Measurements from ENCODE around the gene BRD1. TPM values are rescaled to one million over a fixed set of nuclear protein-coding genes. Genes with fewer than 3 reads are reported as not detected.

Gene BRD1
- polyA plus RNA-seq, 1 donor from 2014 or later, result 79.3 TPM

DNA sequence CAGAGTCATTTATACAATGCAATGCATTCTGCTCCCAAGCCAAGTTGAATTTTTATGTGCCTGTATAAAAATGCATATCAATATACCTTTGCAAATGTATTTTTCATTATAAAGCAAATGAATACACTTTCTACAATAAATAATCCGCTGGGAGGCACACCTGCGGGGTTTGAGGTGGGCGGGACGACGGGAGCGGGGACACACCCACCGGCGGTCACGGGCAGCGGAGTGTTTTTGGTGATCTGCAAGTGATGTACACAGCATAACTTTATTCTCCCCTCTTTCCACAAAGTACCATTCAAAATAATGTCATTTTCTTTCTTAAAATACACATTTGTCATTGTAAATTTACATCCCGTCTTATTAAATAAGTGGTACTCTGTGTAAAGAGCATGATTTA is 54.1 kb downstream of the BRD1 start:
- Histone ChIP-seq H3K27ac (ENCODE audit: low read length) (no peak overlapping the region), H3K9me3 (ENCODE audit: low read length) (no peaks in the 10 kb centered on the region), H3K9ac (ENCODE audit: low read length) (no peak overlapping the region), H3K36me3 (ENCODE audit: insufficient read depth, low read length) (no peaks in the 10 kb centered on the region), H2AFZ (ENCODE audit: low read depth, low read length) (no peak overlapping the region), H3K4me2 (ENCODE audit: low read length) (no peak overlapping the region), H3K9me2 (ENCODE audit: insufficient read depth, low read length) (no peaks in the 10 kb centered on the region), H3K79me2 (replicated peaks; ENCODE audit: insufficient read depth, low read length) (no peaks in the 10 kb centered on the region), H3K4me3 (ENCODE audit: low read length) (no peak overlapping the region), H3K27me3 (ENCODE audit: insufficient read depth, low read depth, low read length) (no peaks in the 10 kb centered on the region), H4K20me1 (ENCODE audit: insufficient read depth) (no peaks in the 10 kb centered on the region), H3F3A (ENCODE audit: insufficient read depth, low read length, poor library complexity, severe bottlenecking) (no peaks in the 10 kb centered on the region)
- TF ChIP-seq EZH2 (IDR thresholded peaks at IDR 0.05; ENCODE audit: borderline replicate concordance, insufficient read depth, low read length, poor library complexity, severe bottlenecking), result no peak
- TF ChIP-seq, protein P1, sequence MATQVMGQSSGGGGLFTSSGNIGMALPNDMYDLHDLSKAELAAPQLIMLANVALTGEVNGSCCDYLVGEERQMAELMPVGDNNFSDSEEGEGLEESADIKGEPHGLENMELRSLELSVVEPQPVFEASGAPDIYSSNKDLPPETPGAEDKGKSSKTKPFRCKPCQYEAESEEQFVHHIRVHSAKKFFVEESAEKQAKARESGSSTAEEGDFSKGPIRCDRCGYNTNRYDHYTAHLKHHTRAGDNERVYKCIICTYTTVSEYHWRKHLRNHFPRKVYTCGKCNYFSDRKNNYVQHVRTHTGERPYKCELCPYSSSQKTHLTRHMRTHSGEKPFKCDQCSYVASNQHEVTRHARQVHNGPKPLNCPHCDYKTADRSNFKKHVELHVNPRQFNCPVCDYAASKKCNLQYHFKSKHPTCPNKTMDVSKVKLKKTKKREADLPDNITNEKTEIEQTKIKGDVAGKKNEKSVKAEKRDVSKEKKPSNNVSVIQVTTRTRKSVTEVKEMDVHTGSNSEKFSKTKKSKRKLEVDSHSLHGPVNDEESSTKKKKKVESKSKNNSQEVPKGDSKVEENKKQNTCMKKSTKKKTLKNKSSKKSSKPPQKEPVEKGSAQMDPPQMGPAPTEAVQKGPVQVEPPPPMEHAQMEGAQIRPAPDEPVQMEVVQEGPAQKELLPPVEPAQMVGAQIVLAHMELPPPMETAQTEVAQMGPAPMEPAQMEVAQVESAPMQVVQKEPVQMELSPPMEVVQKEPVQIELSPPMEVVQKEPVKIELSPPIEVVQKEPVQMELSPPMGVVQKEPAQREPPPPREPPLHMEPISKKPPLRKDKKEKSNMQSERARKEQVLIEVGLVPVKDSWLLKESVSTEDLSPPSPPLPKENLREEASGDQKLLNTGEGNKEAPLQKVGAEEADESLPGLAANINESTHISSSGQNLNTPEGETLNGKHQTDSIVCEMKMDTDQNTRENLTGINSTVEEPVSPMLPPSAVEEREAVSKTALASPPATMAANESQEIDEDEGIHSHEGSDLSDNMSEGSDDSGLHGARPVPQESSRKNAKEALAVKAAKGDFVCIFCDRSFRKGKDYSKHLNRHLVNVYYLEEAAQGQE (IDR thresholded peaks at IDR 0.05; ENCODE audit: borderline replicate concordance), result no peak
- no peak for TF ChIP-seq EP300 (conservative IDR thresholded peaks at IDR 0.05; ENCODE audit: poor library complexity, severe bottlenecking)
- TF ChIP-seq MXI1 (conservative IDR thresholded peaks at IDR 0.05; ENCODE audit: poor library complexity, severe bottlenecking), result no peak
- no peak for TF ChIP-seq TAF1 (IDR thresholded peaks at IDR 0.05; ENCODE audit: low read depth)
- TF ChIP-seq, protein P2, sequence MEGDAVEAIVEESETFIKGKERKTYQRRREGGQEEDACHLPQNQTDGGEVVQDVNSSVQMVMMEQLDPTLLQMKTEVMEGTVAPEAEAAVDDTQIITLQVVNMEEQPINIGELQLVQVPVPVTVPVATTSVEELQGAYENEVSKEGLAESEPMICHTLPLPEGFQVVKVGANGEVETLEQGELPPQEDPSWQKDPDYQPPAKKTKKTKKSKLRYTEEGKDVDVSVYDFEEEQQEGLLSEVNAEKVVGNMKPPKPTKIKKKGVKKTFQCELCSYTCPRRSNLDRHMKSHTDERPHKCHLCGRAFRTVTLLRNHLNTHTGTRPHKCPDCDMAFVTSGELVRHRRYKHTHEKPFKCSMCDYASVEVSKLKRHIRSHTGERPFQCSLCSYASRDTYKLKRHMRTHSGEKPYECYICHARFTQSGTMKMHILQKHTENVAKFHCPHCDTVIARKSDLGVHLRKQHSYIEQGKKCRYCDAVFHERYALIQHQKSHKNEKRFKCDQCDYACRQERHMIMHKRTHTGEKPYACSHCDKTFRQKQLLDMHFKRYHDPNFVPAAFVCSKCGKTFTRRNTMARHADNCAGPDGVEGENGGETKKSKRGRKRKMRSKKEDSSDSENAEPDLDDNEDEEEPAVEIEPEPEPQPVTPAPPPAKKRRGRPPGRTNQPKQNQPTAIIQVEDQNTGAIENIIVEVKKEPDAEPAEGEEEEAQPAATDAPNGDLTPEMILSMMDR (IDR thresholded peaks at IDR 0.05; ENCODE audit: poor library complexity, severe bottlenecking), result no peak
- no peak for TF ChIP-seq RAD21 (conservative IDR thresholded peaks at IDR 0.05)
- no peak for TF ChIP-seq POLR2AphosphoS5 (IDR thresholded peaks at IDR 0.05)

DNA sequence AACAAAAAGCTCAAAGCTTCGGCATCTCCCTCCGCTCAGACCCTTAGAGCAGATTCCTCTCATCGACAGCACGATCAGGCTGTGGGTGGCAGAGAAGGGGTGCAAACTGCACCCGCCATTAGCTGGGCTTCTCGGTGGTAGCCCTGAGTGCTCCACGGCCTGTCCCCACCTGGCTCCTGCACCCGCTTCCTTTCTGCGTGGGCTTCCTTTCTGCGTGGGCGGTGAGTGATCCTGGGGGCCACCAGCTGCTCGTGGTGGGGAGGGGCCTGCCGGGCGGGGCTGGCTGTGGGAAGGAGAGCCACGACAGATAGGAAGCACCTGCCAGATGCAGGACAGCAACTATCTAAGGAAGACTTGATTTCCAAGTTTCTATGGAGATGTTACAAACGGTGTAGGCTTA is 55.0 kb downstream of the BRD1 start:
- TF ChIP-seq, protein P1 (IDR thresholded peaks at IDR 0.05; ENCODE audit: borderline replicate concordance), result no peak
- TF ChIP-seq POLR2AphosphoS5 (IDR thresholded peaks at IDR 0.05) (no peak), EZH2 (IDR thresholded peaks at IDR 0.05; ENCODE audit: borderline replicate concordance, insufficient read depth, low read length, poor library complexity, severe bottlenecking) (no peak), MXI1 (conservative IDR thresholded peaks at IDR 0.05; ENCODE audit: poor library complexity, severe bottlenecking) (no peak), RAD21 (conservative IDR thresholded peaks at IDR 0.05) (no peak), TAF1 (IDR thresholded peaks at IDR 0.05; ENCODE audit: low read depth) (no peak), SMC3 (conservative IDR thresholded peaks at IDR 0.05; ENCODE audit: poor library complexity) (no peak), EP300 (conservative IDR thresholded peaks at IDR 0.05; ENCODE audit: poor library complexity, severe bottlenecking) (no peak)
- TF ChIP-seq, protein P2 (IDR thresholded peaks at IDR 0.05; ENCODE audit: poor library complexity, severe bottlenecking), result no peak
- H2AFZ ChIP-seq (ENCODE audit: low read depth, low read length), result no peak overlapping the region
- no peak overlapping the region for H3K4me3 ChIP-seq (ENCODE audit: low read length)
- no peak overlapping the region for H3K27ac ChIP-seq (ENCODE audit: low read length)
- no peak overlapping the region for H3K9ac ChIP-seq (ENCODE audit: low read length)
- no peak overlapping the region for H3K4me2 ChIP-seq (ENCODE audit: low read length)
- no peaks in the 10 kb centered on the region for H3K9me3 ChIP-seq (ENCODE audit: low read length)
- H3K79me2 ChIP-seq (replicated peaks; ENCODE audit: insufficient read depth, low read length), result no peaks in the 10 kb centered on the region
- no peaks in the 10 kb centered on the region for H3K27me3 ChIP-seq (ENCODE audit: insufficient read depth, low read depth, low read length)
- H3F3A ChIP-seq (ENCODE audit: insufficient read depth, low read length, poor library complexity, severe bottlenecking), result no peaks in the 10 kb centered on the region
- no peaks in the 10 kb centered on the region for H3K36me3 ChIP-seq (ENCODE audit: insufficient read depth, low read length)
- H4K20me1 ChIP-seq (ENCODE audit: insufficient read depth), result no peaks in the 10 kb centered on the region
- no peaks in the 10 kb centered on the region for H3K9me2 ChIP-seq (ENCODE audit: insufficient read depth, low read length)

Data from neural cell (in vitro differentiated cells).